NCI-H446 treated with DMSO at 0.1 percent for 48 hours (cell line): Measurements from ENCODE around the gene HELZ2.
"Not testable (repeated sequence)": the region's sequence is repeated elsewhere in the genome, so short reads cannot be mapped to it uniquely, and the experiment has no call there.

ENCODE experiments used
- DNase-seq: peaks from one replicate; lab custom pipeline; 2025; lab: John Stamatoyannopoulos, UW

Gene HELZ2

GRCh38 chr20:63564036-63564810 is 9.8 kb downstream of the HELZ2 start:
- DNase-seq: no peak

DNA sequence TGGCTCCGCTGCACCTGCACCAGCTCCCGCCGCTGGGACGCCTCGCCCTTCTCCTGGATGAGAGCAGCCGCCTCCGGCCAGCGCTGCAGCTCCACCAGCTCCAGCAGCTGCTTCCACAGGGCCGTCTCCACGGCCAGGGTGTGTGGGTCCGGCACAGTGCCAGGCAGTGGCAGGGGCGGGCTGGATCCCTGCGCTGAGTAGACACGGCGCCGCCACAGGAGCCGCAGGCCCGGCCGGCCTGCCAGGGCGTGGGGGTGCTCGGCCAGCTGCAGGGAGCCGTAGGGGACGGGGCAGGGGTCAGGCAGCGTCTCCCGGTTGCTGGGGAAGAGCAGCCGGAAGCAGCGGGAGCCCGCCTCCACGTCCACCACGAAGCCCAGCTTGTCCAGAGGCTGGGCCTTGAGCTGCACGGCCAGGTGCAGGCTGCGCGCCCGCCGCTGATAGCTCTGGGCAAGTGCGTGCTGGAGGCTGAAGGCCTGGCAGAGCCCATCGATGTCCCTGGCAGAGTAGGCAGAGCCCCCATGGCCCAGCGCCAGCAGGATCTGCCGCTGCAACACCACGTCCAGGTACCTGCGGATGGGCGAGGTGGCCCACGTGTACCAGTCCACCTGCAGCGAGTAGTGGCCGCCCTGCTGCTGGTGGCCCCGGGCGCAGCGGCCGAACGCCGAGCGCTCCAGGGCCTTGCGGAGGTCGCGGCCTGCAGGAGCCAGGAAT is 10.7 kb downstream of the HELZ2 start:
- no peak for DNase-seq

- DNase-seq: no peak
These were observed 11.4 kb downstream of the HELZ2 start for GRCh38 chr20:63562461-63563224.

GRCh38 chr20:63561624-63562396 is 12.2 kb downstream of the HELZ2 start:
- DNase-seq: no peak

GRCh38 chr20:63560856-63561609 is 13.0 kb downstream of the HELZ2 start:
- no peak for DNase-seq

DNA sequence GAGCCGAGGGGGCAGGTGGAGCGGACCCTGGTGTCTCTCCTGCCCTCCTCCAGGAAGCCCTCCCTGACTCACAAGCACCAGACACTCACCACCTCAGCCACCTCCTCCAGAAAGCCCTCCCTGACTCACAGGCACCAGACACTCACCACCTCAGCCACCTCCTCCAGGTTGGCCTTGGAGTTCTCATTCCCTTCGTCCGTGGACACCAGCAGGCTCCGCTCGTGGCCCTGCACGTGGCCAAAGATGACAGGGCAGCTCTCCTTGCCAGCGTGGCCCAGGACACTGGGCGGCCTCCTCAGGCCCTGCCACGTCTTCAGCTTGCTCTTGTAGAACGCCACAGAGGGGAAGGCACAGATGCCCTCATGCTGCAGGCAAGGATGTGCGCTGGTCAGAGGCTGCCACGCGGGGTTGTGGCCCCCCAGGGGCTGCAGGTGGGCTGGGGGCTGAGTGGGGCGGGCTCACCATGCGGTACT is 13.7 kb downstream of the HELZ2 start:
- no peak for DNase-seq

DNA sequence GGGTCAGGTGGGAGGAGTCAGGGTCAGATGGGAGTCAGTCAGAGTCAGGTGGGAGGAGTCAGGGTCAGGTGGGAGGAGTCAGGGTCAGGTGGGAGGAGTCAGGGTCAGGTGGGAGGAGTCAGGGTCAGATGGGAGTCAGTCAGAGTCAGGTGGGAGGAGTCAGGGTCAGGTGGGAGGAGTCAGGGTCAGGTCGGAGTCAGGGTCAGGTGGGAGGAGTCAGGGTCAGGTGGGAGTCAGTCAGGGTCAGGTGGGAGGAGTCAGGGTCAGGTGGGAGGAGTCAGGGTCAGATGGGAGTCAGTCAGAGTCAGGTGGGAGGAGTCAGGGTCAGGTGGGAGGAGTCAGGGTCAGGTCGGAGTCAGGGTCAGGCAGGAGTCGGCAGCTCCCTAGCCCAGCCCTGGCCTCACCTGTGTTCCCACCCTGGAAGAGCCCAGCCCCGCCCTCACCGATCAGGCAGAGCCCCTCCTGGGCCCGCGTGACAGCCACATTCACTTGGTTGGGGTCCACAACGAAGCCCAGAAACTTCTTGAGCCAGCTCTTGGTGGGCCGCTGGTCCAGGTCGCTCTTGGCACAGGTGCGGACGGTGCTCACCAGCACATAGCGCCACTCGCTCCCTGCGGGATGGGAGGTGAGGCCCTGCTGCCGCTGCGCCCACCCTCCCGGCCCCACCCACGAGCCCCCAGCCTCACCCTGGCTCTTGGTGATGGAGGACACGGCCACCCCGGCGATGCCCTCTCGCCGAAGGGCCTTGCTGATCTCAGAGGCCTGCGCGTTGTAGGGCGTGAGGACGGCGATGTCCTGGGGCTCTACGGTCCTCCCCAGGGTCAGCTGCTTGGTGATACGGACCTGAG is 14.3 kb downstream of the HELZ2 start:
- not testable (repeated sequence) for DNase-seq

DNA sequence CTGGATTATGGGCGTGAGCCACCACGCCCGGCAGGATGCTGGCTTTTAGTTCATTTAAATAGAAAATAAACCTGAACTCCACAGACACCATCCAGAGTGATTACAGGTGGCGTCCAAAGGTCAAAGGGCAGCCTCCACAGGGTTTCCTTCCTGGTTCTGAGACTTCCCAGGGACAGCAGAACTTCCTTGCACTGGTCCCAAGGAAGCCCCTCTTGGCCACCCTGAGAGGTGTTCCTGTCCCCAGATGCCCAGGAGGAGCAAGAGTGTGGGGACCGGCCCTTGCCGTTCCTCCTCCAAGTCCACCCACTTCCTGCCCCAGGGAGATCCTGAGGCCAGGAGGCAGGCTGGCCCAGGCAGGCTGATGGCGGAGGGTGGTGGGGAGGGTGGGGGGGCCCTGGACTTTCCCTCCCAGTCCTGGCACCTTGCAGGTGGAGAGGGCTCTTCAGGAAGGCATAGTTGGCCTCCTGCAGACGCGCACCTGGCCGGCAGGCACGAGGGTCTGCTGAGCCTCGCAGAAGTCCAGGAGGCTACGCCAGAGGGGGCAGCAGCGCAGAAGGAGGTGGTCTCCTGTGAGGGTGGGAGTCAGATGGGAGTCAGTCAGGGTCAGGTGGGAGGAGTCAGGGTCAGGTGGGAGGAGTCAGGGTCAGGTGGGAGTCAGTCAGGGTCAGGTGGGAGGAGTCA is 15.1 kb downstream of the HELZ2 start:
- no peak for DNase-seq

- DNase-seq: no peak
These were observed 16.6 kb downstream of the HELZ2 start for GRCh38 chr20:63557481-63557891.

- DNase-seq: no peak
These were observed 17.1 kb downstream of the HELZ2 start for GRCh38 chr20:63556873-63557478.

DNA sequence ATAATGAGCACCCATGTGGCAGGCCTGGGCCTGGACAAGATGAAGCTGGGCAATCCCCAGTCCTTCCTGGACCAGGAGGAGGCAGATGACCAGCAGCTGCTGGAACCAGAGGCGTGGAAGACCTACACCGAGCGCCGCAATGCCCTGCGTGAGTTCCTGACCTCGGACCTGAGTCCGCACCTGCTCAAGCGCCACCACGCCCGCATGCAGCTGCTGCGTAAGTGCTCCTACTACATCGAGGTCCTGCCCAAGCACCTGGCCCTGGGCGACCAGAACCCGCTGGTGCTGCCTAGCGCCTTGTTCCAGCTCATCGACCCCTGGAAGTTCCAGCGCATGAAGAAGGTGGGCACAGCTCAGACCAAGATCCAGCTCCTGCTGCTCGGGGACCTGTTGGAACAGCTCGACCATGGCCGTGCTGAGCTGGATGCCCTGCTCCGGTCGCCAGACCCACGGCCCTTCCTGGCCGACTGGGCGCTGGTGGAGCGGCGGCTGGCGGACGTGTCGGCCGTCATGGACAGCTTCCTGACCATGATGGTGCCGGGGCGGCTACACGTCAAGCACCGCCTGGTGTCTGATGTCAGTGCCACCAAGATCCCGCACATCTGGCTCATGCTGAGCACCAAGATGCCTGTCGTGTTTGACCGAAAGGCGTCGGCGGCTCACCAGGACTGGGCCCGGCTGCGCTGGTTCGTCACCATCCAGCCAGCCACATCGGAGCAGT is 18.2 kb downstream of the HELZ2 start:
- DNase-seq: no peak

GRCh38 chr20:63554361-63555278 is 19.4 kb downstream of the HELZ2 start:
- DNase-seq: no peak

DNA sequence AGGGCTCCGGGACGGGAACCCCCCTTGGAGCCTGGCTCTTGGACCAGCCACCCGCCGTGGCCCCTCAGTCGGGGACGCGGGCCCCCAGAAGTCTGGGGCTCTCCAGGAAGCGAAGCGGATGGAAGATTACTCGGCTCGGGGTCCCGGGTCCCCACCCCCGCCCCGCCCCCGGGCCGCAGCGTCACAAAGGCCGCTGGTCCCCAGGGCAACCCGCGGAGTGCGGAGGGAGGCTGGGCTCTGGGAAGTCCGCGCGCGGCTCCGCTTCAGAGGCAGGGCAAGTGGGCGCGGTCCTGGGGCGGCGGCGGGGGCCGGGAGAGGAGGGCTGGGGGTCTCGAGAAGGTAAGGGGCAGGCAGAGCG is 20.1 kb downstream of the HELZ2 start, which contains the start of gene FNDC11:
TSS of gene FNDC11 (plus strand) at position 227 of the 358 bp plus-strand sequence. CDS start 1,505 bp downstream, outside the sequence.
- DNase-seq: no peak

DNA sequence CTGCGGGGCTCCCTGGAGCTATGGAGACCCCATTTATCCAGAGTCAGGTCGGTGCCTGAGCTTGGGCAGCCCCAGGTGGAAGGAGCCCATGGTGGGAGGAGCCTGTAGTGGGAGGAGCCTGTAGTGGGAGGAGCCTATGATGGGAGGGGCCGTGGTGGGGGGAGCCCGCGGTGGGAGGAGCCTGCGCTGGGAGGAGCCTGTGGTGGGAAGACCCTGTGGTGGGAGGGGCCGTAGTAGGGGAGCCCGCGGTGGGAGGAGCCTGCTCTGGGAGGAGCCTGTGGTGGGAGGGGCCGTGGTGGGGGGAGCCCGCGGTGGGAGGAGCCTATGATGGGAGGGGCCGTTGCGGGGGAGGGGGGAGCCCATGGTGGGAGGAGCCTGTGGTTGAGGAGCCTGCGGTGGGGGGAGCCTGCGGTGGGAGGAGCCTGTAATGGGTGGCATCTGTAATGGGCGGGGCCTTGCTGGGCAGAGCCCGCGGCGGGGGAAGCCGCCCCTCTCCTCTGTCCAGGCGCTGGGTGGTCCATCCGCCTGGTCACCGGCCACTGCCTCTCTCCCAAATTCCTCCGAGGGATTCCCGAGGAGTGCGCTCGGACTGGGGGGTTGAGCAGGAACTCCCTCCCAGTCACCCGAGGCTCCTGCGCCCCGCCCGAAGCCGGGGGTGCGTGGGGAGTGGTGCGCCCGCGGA is 20.6 kb downstream of the HELZ2 start:
- DNase-seq: no peak

- DNase-seq: no peak
These were observed 21.4 kb downstream of the HELZ2 start for GRCh38 chr20:63552481-63553249.

DNA sequence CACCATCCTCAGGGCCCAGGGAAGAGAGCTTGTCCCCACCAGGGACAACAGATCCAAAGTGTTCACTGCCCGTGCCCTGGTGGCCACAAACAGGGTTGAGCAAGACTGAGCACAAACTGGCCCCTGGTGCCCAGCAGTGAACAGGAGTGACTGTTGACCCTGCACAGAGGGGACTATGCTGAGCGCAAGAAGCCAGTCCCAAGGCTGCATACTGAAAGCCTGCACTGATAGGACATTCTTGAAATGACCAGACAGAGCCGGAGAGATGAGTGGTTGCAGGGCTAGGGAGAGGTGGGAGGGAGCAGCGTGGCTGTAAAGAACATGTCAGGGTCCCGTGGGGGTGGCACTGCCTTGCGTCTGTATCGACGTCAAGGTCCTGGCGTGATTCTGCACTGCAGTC is 23.0 kb downstream of the HELZ2 start:
- DNase-seq: no peak
